Right lobe of liver (tissue), 6 donors: ENCODE measurements around the gene PDIA2. TPM values are rescaled to one million over a fixed set of nuclear protein-coding genes. Genes with fewer than 3 reads are reported as not detected.
"Not testable (repeated sequence)": the region's sequence is repeated elsewhere in the genome, so short reads cannot be mapped to it uniquely, and the experiment has no call there.

Source experiments
- ATAC-seq, 4 donors: fragments of 200-7000 bp; cut with Tn5 transposase; one replicate each; pipeline ENCODE4 v1.9.1; 2020; ENCODE audit warnings: mild to moderate bottlenecking in 4 of 4, moderate library complexity in 4 of 4
- DNase-seq, 3 donors: peaks; one replicate each; pipeline ENCODE4 v3.0.0-alpha.2; 2020
- H3K27ac ChIP-seq, 3 donors: fragments of 200-600 bp; one replicate each; pipeline ENCODE4 v1.8.0; 2022
- H3K27me3 ChIP-seq, 2 donors: fragments of 200-600 bp; one replicate each; pipeline ENCODE4 v1.8.0; 2022
- H3K36me3 ChIP-seq, 4 donors: fragments of 200-600 bp; sonication (generic) in 1 of 4; one replicate each; pipeline versions ENCODE4 v1.5.1 to v1.8.0; 2017 to 2022; ENCODE audit warnings: control low read depth in 1 of 4
- H3K4me1 ChIP-seq, 4 donors: fragments of 200-600 bp; sonication (generic) in 1 of 4; one replicate each; pipeline versions ENCODE4 v1.5.1 to v1.8.0; 2017 to 2022; ENCODE audit warnings: control low read depth in 1 of 4
- H3K4me3 ChIP-seq, 3 donors: fragments of 200-600 bp; one replicate each; pipeline ENCODE4 v1.8.0; 2022
- H3K9me3 ChIP-seq, 4 donors: fragments of 200-600 bp; sonication (generic) in 1 of 4; one replicate each; pipeline versions ENCODE4 v1.5.1 to v1.8.0; 2017 to 2022; ENCODE audit warnings: control low read depth in 1 of 4
- CTCF ChIP-seq, 4 donors: fragments of 200-600 bp in 3 of 4; fragments of 450-650 bp in 1 of 4; IDR thresholded peaks; one replicate each; pipeline versions ENCODE4 v1.5.1 to v1.8.0; 2016 to 2022; ENCODE audit warnings: antibody characterized with exemption in 4 of 4, mild to moderate bottlenecking in 2 of 4
- POLR2A ChIP-seq: fragments of 450-650 bp; IDR thresholded peaks from one replicate; pipeline ENCODE4 v1.6.1; 2017; ENCODE audit warnings: antibody characterized with exemption, mild to moderate bottlenecking
- WGBS: methylation state at CpG from one replicate; pipeline ENCODE4 v1.1.6; 2018; ENCODE audit warnings: low coverage, low lambda C conversion rate; ENCODE audit not compliant: insufficient coverage; ENCODE audit errors: missing lambda C conversion rate; 5-methylcytosine and 5-hydroxymethylcytosine counted together
- intact Hi-C, 2 donors: fragments of 100-400 bp; cut with DNase I; formaldehyde crosslinking; loops; one replicate each; pipeline versions ENCODE4 v1.11.2 to v1.14.1; 2022
- total RNA-seq, 6 experiments: library from RNA; depleted of rRNA in 2 of 6; stranded (reverse); fragments of >200 nt in 2 of 6; fragmentation: NEBNext Ultra II Directional in 3 of 6; extraction: Animal tissue kit (Norgen Biotek cat#: 25700) in 3 of 6; gene quantifications; one replicate each; pipeline versions ENCODE4 v1.1.0 to v1.2.4, GENCODE V29; 2016 to 2023
- donor health status: DM: no; HTN: yes; CAD: no.
- donor health status: DM: no; HTN: no; CAD: no.
- donor health status: DM: no; HTN: no; CAD: no.
- donor health status: DM: no; HTN: yes; CAD: no.
- donor health status: DM: no; HTN: yes; CAD: no.

The PDIA2 gene
- total RNA-seq, 6 experiments from 2014 or later = not detected

DNA sequence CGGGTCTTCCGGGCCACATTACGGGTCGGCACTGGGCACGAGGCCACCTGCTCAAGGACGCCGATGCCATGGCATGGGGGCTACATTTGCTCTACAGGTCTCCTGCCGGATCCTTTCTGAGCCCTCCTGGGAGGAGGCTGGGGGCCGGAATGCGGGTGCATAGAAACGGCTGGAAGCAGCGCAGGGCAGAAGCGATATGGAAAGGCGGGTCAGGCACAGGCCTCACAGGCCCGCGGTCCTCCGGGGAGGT, 41.2 kb downstream of the PDIA2 start:
- no peaks in the 10 kb centered on the region for H3K9me3 ChIP-seq
- no peak for ATAC-seq
- H3K4me1 ChIP-seq = peaks cover 0 to 19% (median 10%) of the 10 kb centered on the region in 4 donors
- WGBS = 0% methylated on average over 1 of the region's 17 CpGs
- TF ChIP-seq CTCF (IDR thresholded peaks at IDR 0.05) (no peak), POLR2A (no peak)
- no peak overlapping the region for H3K27ac ChIP-seq
- no peak for DNase-seq
- intact Hi-C loops = no loop called here
- H3K27me3 ChIP-seq = no peaks in the 10 kb centered on the region
- no peaks in the 10 kb centered on the region for H3K36me3 ChIP-seq
- H3K4me3 ChIP-seq = no peak overlapping the region

GRCh38 chr16:324451-325334, 41.7 kb downstream of the PDIA2 start:
- ATAC-seq (no peak), DNase-seq (no peak)
- no peaks in the 10 kb centered on the region for H3K9me3 ChIP-seq
- H3K27me3 ChIP-seq = no peaks in the 10 kb centered on the region
- H3K4me1 ChIP-seq = peaks cover 0 to 19% (median 10%) of the 10 kb centered on the region in 4 donors
- intact Hi-C loops = no loop called here
- no peak overlapping the region for H3K4me3 ChIP-seq
- 0% methylated on average over 1 of the region's 55 CpGs for WGBS
- TF ChIP-seq CTCF (IDR thresholded peaks at IDR 0.05) = no peak
- no peak for TF ChIP-seq POLR2A
- no peaks in the 10 kb centered on the region for H3K36me3 ChIP-seq
- no peak overlapping the region for H3K27ac ChIP-seq

GRCh38 chr16:325375-326145, 42.6 kb downstream of the PDIA2 start:
- no peak for DNase-seq
- ATAC-seq = no peak
- Histone ChIP-seq H3K4me1 (peaks cover 0 to 21% (median 10%) of the 10 kb centered on the region in 4 donors), H3K27ac (no peak overlapping the region), H3K9me3 (no peaks in the 10 kb centered on the region), H3K27me3 (no peaks in the 10 kb centered on the region), H3K36me3 (no peaks in the 10 kb centered on the region), H3K4me3 (no peak overlapping the region)
- WGBS = 69% methylated on average over 10 of the region's 28 CpGs
- intact Hi-C loops = no loop called here
- TF ChIP-seq CTCF (IDR thresholded peaks at IDR 0.05) = no peak
- no peak for TF ChIP-seq POLR2A

GRCh38 chr16:330741-331140, 47.8 kb downstream of the PDIA2 start:
- H3K36me3 ChIP-seq = no peaks in the 10 kb centered on the region
- ATAC-seq (no peak), DNase-seq (no peak)
- H3K27ac ChIP-seq = no peak overlapping the region
- no peaks in the 10 kb centered on the region for H3K27me3 ChIP-seq
- WGBS = 81% methylated on average over 2 of the region's 2 CpGs
- no peaks in the 10 kb centered on the region for H3K9me3 ChIP-seq
- TF ChIP-seq CTCF (IDR thresholded peaks at IDR 0.05) (no peak), POLR2A (no peak)
- intact Hi-C loops = no loop called here
- H3K4me3 ChIP-seq = no peak overlapping the region
- peaks cover 0 to 27% (median 13%) of the 10 kb centered on the region in 4 donors for H3K4me1 ChIP-seq

- H3K4me3 ChIP-seq, H3K27ac ChIP-seq, DNase-seq, H3K27me3 ChIP-seq, H3K36me3 ChIP-seq, intact Hi-C loops, ATAC-seq, H3K9me3 ChIP-seq: not testable (repeated sequence)
- peaks cover 0 to 27% (median 13%) of the 10 kb centered on the region in 4 donors for H3K4me1 ChIP-seq
- 58% methylated on average over 5 of the region's 6 CpGs for WGBS
Observed at GRCh38 chr16:331181-331814, 48.3 kb downstream of the PDIA2 start.
